HG02588 (cell line): ENCODE results near the gene RRAD.

Source experiments
- ATAC-seq: cut with Tn5 transposase; IDR thresholded peaks from one replicate; pipeline ENCODE4 v1.9.1; 2021; ENCODE audit warnings: mild to moderate bottlenecking, moderate library complexity; ENCODE audit not compliant: unreplicated experiment

RRAD gene

GRCh38 chr16:66881964-66882508 lies 43.3 kb downstream of the RRAD start:
- ATAC-seq, result no peak

DNA sequence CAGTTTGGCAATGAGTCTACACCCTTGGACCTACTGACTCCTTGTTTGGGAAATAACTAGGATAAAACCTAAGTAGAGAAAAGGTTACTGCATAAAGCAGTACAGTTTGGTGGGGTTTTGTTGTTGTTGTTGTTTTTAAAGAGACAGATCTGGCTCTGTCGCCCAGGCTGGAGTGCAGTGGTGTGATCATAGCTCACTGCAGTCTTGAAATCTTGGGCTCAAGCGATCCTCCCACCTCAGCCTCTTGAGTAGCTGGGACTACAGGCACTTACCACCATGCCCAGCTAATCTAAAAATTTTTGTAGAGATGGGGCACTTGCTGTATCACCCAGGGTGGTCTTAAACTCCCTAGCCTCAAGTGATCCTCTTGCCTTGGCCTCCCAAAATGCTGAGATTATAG lies 43.8 kb downstream of the RRAD start:
- ATAC-seq, result no peak

GRCh38 chr16:66881014-66881417 lies 44.3 kb downstream of the RRAD start:
- ATAC-seq, result no peak

- ATAC-seq, result peak; percentile 94
Observed at GRCh38 chr16:66880288-66881013, 44.9 kb downstream of the RRAD start, which contains the start of gene PDP2. PDP2 (plus strand) TSS chr16:66880515; CDS start chr16:66884285, 3,770 bp downstream.

- no peak for ATAC-seq
Observed at GRCh38 chr16:66878067-66878466, 47.3 kb downstream of the RRAD start.

DNA sequence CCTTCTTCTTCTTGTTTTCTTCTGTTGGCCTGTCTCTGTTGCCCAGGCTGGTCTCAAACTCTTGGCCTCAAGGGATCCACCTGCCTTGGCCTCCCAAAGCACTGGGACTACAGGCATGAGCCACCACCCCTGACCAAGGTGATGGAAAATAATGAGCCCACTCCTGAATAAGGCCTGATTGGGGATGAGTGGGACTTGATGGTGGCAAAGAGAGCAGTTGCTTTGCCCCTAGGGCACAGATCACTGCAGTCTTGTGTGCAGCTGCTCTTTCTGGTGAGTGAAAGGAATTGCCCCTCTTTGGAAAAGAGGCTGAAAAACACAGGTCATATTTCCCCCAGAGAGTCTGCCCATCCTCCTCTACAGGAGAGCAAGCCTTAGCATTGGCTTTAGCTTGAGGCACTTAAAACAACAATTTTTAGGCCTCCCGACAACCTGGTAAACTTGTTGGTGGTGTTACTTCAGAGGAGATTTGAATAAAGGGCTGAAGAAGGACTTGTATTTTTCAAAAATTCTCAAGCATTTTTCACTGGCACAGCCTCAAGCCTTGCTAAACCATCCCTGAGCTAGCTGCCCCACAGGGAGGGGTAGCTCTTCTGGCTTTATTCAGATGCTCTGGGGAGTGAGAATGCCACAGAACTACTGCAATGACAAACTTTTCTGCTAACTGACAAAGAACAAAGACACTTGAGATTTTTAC lies 51.1 kb downstream of the RRAD start:
- ATAC-seq, result no peak

DNA sequence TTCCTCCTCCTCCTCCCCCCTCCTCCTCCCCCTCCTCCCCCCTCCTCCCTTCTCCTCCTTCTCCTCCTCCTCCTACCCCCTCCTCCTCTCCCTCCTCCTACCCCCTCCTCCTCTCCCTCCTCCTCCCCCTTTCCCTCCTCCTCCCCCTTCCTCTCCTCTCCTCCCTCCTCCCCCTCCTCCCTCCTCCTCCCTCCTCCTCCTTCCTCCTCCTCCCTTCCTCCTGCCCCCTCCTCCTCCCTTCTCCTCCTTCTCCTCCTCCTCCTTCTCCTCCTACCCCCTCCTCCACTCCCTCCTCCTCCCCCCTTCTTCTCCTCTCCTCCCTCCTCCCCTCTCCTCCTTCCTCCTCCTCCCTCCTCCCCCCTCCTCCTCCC lies 51.7 kb downstream of the RRAD start:
- no peak for ATAC-seq

- ATAC-seq, result peak; percentile 73
Observed at GRCh38 chr16:66872943-66873684, 52.2 kb downstream of the RRAD start.

DNA sequence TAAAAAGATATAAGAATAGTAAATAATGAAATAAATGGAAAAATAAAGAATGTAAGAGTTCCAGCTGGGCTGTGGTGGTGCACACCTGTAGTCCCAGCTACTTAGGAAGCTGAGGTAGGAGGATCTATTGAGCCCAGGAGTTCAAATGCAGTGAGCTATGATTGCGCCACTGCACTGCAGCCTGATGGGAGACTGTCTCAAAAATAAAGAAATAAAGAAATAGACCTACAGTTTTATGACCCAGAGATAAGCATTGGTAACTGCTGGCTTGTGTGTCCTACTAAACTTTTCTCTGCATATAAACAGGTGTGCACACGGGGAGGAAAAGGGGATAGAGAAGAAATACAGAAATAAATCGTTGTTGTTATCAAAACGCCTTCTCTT lies 52.8 kb downstream of the RRAD start:
- ATAC-seq, result no peak

DNA sequence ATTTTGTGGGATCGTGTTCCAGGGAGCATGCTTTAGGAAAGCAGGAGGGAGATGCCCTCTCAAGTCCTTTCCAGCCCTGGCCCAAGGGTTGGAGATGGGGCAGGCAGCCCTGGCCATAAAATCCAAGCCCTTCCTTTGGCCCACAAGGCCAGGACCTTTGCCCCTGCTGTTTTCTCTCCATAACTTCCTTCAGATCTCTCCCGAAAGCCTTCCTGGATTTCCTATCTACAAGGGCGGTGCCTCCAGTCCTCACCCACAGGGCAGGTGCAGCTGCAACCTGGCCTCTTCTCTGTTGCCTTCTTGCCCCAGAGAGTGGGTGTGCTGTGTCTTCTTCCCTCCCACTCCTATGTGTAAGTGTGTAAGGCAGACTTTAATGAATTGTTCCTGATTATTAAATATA lies 53.5 kb downstream of the RRAD start:
- ATAC-seq, result no peak
